KMS-11 (cell line): Measurements from ENCODE around the gene CADM4.

Experiments used
- H2AFZ ChIP-seq: fragments of 200-600 bp; sonication (generic); 2 replicates; pipeline ENCODE4 v1.6.1; 2016; ENCODE audit warnings: antibody characterized with exemption, mixed run types, low read depth
- H3K27ac ChIP-seq: fragments of 200-600 bp; sonication (generic); 2 replicates; pipeline ENCODE4 v1.6.1; 2016; ENCODE audit warnings: mild to moderate bottlenecking, mixed run types
- H3K27me3 ChIP-seq: fragments of 200-600 bp; sonication (generic); 2 replicates; pipeline ENCODE4 v1.6.1; 2017; ENCODE audit warnings: mild to moderate bottlenecking, low read depth, mixed run types, moderate library complexity; ENCODE audit not compliant: insufficient read depth
- H3K36me3 ChIP-seq: fragments of 200-600 bp; sonication (generic); 2 replicates; pipeline ENCODE4 v1.6.1; 2017; ENCODE audit warnings: mild to moderate bottlenecking, mixed run types; ENCODE audit not compliant: insufficient read depth
- H3K4me1 ChIP-seq: fragments of 200-600 bp; sonication (generic); 2 replicates; pipeline ENCODE4 v1.6.1; 2016; ENCODE audit warnings: mild to moderate bottlenecking, low read depth, mixed run types; ENCODE audit not compliant: poor library complexity, severe bottlenecking
- H3K4me2 ChIP-seq: fragments of 200-600 bp; sonication (generic); 2 replicates; pipeline ENCODE4 v1.7.0; 2016; ENCODE audit warnings: mild to moderate bottlenecking, mixed run types
- H3K4me3 ChIP-seq: fragments of 200-600 bp; sonication (generic); IDR thresholded peaks from 2 replicates; pipeline ENCODE4 v1.6.1; 2017; ENCODE audit warnings: low read depth, low read length, mixed read lengths; ENCODE audit not compliant: insufficient read depth
- H3K79me2 ChIP-seq: fragments of 200-600 bp; sonication (generic); 2 replicates; pipeline ENCODE4 v1.6.1; 2016; ENCODE audit warnings: low read depth, mixed run types; ENCODE audit not compliant: insufficient read depth
- H3K9ac ChIP-seq: fragments of 200-600 bp; sonication (generic); 2 replicates; pipeline ENCODE4 v1.6.1; 2016; ENCODE audit warnings: mild to moderate bottlenecking, mixed run types
- H4K20me1 ChIP-seq: fragments of 200-600 bp; sonication (generic); 2 replicates; pipeline ENCODE4 v1.6.1; 2016; ENCODE audit warnings: mild to moderate bottlenecking, mixed run types; ENCODE audit not compliant: insufficient read depth
- CTCF ChIP-seq: fragments of 200-600 bp; sonication (generic); conservative IDR thresholded peaks from 2 replicates; pipeline ENCODE4 v1.6.1; 2017; ENCODE audit warnings: low read depth, mild to moderate bottlenecking, antibody characterized with exemption, low read length, moderate library complexity, mixed read lengths

The CADM4 gene

DNA sequence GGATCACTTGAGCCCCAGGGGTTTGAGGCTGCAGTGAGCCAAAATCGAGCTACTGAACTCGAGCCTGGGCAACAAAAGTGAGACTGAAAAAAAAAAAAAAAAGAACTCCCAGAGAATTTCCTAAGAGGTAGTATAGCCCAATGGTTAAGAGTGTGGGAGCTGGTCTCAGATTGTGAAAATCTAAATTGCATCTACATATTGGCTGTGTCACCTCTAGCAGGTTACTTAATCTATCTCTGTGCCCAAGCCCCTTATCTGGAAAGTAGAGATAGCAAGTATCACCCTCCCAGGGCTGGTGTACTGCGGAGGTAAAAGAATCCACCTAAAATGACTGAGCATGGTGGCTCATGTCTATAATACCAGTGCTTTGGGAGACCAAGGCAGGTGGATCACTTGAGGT is 34.0 kb upstream of the CADM4 start:
- Histone ChIP-seq H3K36me3 (no peaks in the 10 kb centered on the region), H3K79me2 (no peaks in the 10 kb centered on the region), H2AFZ (no peak overlapping the region), H3K4me1 (peaks cover 5% of the 10 kb centered on the region), H3K4me2 (no peak overlapping the region), H3K27me3 (no peaks in the 10 kb centered on the region), H3K4me3 (no peak overlapping the region), H3K27ac (no peak overlapping the region), H3K9ac (no peak overlapping the region), H4K20me1 (no peaks in the 10 kb centered on the region)
- TF ChIP-seq CTCF, result no peak

- no peak for TF ChIP-seq CTCF
- no peak overlapping the region for H3K27ac ChIP-seq
- peaks cover 5% of the 10 kb centered on the region for H3K4me1 ChIP-seq
- no peaks in the 10 kb centered on the region for H3K36me3 ChIP-seq
- H3K27me3 ChIP-seq, result no peaks in the 10 kb centered on the region
- no peak overlapping the region for H3K4me3 ChIP-seq
- no peak overlapping the region for H3K4me2 ChIP-seq
- no peaks in the 10 kb centered on the region for H3K79me2 ChIP-seq
- H3K9ac ChIP-seq, result no peak overlapping the region
- H2AFZ ChIP-seq, result no peak overlapping the region
- H4K20me1 ChIP-seq, result no peaks in the 10 kb centered on the region
These were observed 32.5 kb upstream of the CADM4 start for GRCh38 chr19:43672061-43672679.

GRCh38 chr19:43668406-43669109 is 28.9 kb upstream of the CADM4 start:
- peak overlapping the region; percentile 99 for H2AFZ ChIP-seq
- H3K36me3 ChIP-seq, result no peaks in the 10 kb centered on the region
- H3K4me1 ChIP-seq, result no peaks in the 10 kb centered on the region
- H3K27ac ChIP-seq, result peak overlapping the region; percentile 20; the same call in 1 of the 2 replicates
- no peak for TF ChIP-seq CTCF
- H3K79me2 ChIP-seq, result no peaks in the 10 kb centered on the region
- H3K4me2 ChIP-seq, result peak overlapping the region; percentile 98
- peak overlapping the region; percentile 62; the same call in 1 of the 2 replicates for H3K9ac ChIP-seq
- H4K20me1 ChIP-seq, result no peaks in the 10 kb centered on the region
- H3K4me3 ChIP-seq, result no peak overlapping the region
- no peaks in the 10 kb centered on the region for H3K27me3 ChIP-seq

DNA sequence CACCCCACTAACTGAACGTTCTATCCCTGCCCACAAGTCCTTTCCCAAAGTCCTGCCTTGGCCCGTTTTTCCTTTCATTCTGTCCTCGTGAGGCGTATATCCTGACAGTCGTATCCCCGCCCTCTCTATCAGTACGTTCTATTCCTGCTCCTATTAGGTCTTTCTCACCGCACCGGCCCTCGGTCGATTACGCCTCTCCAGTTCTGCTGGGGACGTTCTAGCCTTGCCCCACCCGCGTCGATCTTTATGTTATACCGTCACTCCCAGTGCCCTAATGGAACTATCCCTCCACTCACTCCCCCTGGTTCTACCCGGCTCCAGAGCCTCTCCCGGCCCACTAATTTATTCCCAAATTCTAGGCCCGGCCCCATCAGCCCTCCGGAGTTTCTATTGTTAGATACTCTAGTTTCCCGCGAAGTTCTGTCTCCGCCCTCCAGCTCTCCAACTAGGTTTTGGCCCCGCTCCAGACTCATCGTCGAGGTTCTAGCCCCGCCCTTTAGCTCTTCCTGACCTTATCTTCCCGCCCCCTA is 28.3 kb upstream of the CADM4 start:
- Histone ChIP-seq H3K27me3 (no peaks in the 10 kb centered on the region), H3K36me3 (no peaks in the 10 kb centered on the region), H3K79me2 (no peaks in the 10 kb centered on the region), H4K20me1 (no peaks in the 10 kb centered on the region), H2AFZ (peak overlapping the region; percentile 68; the same call in 1 of the 2 replicates), H3K9ac (peak overlapping the region; percentile 41; the same call in 1 of the 2 replicates), H3K4me3 (no peak overlapping the region), H3K4me1 (no peaks in the 10 kb centered on the region), H3K4me2 (peak overlapping the region; percentile 53; the same call in 1 of the 2 replicates), H3K27ac (peak overlapping the region; percentile 23; the same call in 1 of the 2 replicates)
- no peak for TF ChIP-seq CTCF
